ENCODE measurements around the gene MRPL17. TPM values are rescaled to one million over a fixed set of nuclear protein-coding genes. Genes with fewer than 3 reads are reported as not detected.

Gene MRPL17
- total RNA-seq, 1 experiment from 2014 or later = 75.0 TPM

DNA sequence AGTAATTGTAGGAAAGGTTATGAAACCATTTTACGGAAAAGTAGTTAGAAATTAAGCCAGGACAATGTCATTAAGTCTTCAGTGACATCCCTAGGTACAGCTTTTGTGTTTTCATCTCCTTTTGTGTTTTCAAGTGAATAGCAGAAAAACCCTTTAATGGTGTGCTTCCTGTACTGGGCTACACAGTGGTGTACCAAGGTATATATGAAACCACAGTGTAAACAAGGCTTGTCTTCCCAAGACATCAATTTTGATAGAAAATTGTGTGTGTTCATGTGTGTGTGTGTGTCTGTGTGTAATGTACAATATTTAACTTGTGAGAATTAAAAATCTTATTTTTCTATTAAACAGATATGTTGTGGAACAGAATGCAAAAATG lies 8.9 kb downstream of the MRPL17 start:
- H3K36me3 ChIP-seq (ENCODE audit: control insufficient read depth in 1 of 2, insufficient read depth in 2 of 2, low read length in 2 of 2) = no peaks in the 10 kb centered on the region
- H3K9me2 ChIP-seq (ENCODE audit: insufficient read depth) = no peaks in the 10 kb centered on the region
- intact Hi-C loops (cut with micrococcal nuclease) = no loop called here
- no peak overlapping the region for H3K4me2 ChIP-seq (ENCODE audit: low read length)
- no peak for ATAC-seq
- no peaks in the 10 kb centered on the region for H3K79me2 ChIP-seq (ENCODE audit: insufficient read depth, low read length)
- H3K27me3 ChIP-seq (ENCODE audit: insufficient read depth, low read length) = no peaks in the 10 kb centered on the region
- H3K4me3 ChIP-seq (replicated peaks in 1 of 2; ENCODE audit: low read depth in 1 of 2, low read length in 2 of 2) = no peak overlapping the region
- no peaks in the 10 kb centered on the region for H3K9me3 ChIP-seq (ENCODE audit: control insufficient read depth in 1 of 2, insufficient read depth in 1 of 2, low read depth in 1 of 2, low read length in 2 of 2)
- H3K27ac ChIP-seq (ENCODE audit: low read depth, low read length) = no peak overlapping the region
- no TSS peak for BruUV-seq (replicated peaks)
- ChIA-PET POLR2A (no interaction called here), CTCF (interaction anchor here (4.0 kb wide), 1 partner anchor 10 kb away, joined by 18 read pairs; the partner anchor contains the start of gene MRPL17), RAD21 (ENCODE audit: low non-redundant PET in 1 of 2, low total read pairs in 2 of 2, uncharacterized antibody in 2 of 2, unreplicated experiment in 2 of 2) (no interaction called here)
- DNase-seq (ENCODE audit: low read depth, low spot score) = no peak
- no peak for TF ChIP-seq ZNF274 (IDR thresholded peaks at IDR 0.05; ENCODE audit: low read depth, low read length)
- no peak for TF ChIP-seq YY1 (IDR thresholded peaks at IDR 0.05; ENCODE audit: extremely low read depth, insufficient replicate concordance, low read depth, low read length)
- TF ChIP-seq, protein P1, sequence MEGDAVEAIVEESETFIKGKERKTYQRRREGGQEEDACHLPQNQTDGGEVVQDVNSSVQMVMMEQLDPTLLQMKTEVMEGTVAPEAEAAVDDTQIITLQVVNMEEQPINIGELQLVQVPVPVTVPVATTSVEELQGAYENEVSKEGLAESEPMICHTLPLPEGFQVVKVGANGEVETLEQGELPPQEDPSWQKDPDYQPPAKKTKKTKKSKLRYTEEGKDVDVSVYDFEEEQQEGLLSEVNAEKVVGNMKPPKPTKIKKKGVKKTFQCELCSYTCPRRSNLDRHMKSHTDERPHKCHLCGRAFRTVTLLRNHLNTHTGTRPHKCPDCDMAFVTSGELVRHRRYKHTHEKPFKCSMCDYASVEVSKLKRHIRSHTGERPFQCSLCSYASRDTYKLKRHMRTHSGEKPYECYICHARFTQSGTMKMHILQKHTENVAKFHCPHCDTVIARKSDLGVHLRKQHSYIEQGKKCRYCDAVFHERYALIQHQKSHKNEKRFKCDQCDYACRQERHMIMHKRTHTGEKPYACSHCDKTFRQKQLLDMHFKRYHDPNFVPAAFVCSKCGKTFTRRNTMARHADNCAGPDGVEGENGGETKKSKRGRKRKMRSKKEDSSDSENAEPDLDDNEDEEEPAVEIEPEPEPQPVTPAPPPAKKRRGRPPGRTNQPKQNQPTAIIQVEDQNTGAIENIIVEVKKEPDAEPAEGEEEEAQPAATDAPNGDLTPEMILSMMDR (IDR thresholded peaks at IDR 0.05 in 2 of 3, conservative IDR thresholded peaks at IDR 0.05 in 1 of 3; ENCODE audit: borderline replicate concordance in 1 of 3, insufficient read depth in 1 of 3, low read depth in 2 of 3, low read length in 2 of 3) = no peak
- no peak for TF ChIP-seq RAD21 (IDR thresholded peaks at IDR 0.05; ENCODE audit: low read depth)
- TF ChIP-seq, protein P2, sequence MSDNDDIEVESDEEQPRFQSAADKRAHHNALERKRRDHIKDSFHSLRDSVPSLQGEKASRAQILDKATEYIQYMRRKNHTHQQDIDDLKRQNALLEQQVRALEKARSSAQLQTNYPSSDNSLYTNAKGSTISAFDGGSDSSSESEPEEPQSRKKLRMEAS (IDR thresholded peaks at IDR 0.05) = no peak
- TF ChIP-seq, protein P3, sequence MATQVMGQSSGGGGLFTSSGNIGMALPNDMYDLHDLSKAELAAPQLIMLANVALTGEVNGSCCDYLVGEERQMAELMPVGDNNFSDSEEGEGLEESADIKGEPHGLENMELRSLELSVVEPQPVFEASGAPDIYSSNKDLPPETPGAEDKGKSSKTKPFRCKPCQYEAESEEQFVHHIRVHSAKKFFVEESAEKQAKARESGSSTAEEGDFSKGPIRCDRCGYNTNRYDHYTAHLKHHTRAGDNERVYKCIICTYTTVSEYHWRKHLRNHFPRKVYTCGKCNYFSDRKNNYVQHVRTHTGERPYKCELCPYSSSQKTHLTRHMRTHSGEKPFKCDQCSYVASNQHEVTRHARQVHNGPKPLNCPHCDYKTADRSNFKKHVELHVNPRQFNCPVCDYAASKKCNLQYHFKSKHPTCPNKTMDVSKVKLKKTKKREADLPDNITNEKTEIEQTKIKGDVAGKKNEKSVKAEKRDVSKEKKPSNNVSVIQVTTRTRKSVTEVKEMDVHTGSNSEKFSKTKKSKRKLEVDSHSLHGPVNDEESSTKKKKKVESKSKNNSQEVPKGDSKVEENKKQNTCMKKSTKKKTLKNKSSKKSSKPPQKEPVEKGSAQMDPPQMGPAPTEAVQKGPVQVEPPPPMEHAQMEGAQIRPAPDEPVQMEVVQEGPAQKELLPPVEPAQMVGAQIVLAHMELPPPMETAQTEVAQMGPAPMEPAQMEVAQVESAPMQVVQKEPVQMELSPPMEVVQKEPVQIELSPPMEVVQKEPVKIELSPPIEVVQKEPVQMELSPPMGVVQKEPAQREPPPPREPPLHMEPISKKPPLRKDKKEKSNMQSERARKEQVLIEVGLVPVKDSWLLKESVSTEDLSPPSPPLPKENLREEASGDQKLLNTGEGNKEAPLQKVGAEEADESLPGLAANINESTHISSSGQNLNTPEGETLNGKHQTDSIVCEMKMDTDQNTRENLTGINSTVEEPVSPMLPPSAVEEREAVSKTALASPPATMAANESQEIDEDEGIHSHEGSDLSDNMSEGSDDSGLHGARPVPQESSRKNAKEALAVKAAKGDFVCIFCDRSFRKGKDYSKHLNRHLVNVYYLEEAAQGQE (IDR thresholded peaks at IDR 0.05; ENCODE audit: low read depth) = no peak
- TF ChIP-seq SRF (IDR thresholded peaks at IDR 0.05; ENCODE audit: low read depth) = no peak
- TF ChIP-seq EGR1 (IDR thresholded peaks at IDR 0.05; ENCODE audit: low read depth) = no peak
- no peak for TF ChIP-seq EZH2 (IDR thresholded peaks at IDR 0.05)
- no peak for TF ChIP-seq SP1 (IDR thresholded peaks at IDR 0.05; ENCODE audit: low read depth)
- TF ChIP-seq ELF1 (IDR thresholded peaks at IDR 0.05; ENCODE audit: borderline replicate concordance, low read depth) = no peak
- no peak for TF ChIP-seq CEBPB (IDR thresholded peaks at IDR 0.05; ENCODE audit: low read depth)
- TF ChIP-seq FOSL1 (IDR thresholded peaks at IDR 0.05; ENCODE audit: low read depth) = no peak
- TF ChIP-seq, protein P4, sequence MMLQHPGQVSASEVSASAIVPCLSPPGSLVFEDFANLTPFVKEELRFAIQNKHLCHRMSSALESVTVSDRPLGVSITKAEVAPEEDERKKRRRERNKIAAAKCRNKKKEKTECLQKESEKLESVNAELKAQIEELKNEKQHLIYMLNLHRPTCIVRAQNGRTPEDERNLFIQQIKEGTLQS (IDR thresholded peaks at IDR 0.05) = no peak
- no peak for TF ChIP-seq POLR2A (IDR thresholded peaks at IDR 0.05; ENCODE audit: borderline replicate concordance, extremely low read depth, insufficient read depth, insufficient read length)
- TF ChIP-seq ZFX (IDR thresholded peaks at IDR 0.05) = no peak
- no peak for TF ChIP-seq CBX3 (IDR thresholded peaks at IDR 0.05; ENCODE audit: low read depth)
- TF ChIP-seq JUND (IDR thresholded peaks at IDR 0.05) = no peak
- TF ChIP-seq TCF7L2 (IDR thresholded peaks at IDR 0.05; ENCODE audit: borderline replicate concordance, extremely low read depth, insufficient read depth, insufficient read length) = no peak
- TF ChIP-seq SIN3A (IDR thresholded peaks at IDR 0.05; ENCODE audit: low read depth) = no peak
- no peaks in the 10 kb centered on the region for H4K20me1 ChIP-seq (ENCODE audit: insufficient read depth)
- H2AFZ ChIP-seq (ENCODE audit: low read depth, low read length, poor library complexity, severe bottlenecking) = no peak overlapping the region
- no peak overlapping the region for H3K9ac ChIP-seq (ENCODE audit: low read length)
- no peaks in the 10 kb centered on the region for H3K4me1 ChIP-seq (ENCODE audit: control insufficient read depth in 1 of 2, insufficient read depth in 2 of 2, low read length in 2 of 2)
